Esophagus muscularis mucosa (tissue), 4 donors: ENCODE data around the gene ZFC3H1. TPM values are rescaled to one million over a fixed set of nuclear protein-coding genes. Genes with fewer than 3 reads are reported as not detected.
A peak's percentile ranks its signal among the peaks of the same experiment; 100 is the strongest.

Experiments used
- DNase-seq: peaks from one replicate; pipeline ENCODE4 v3.0.0-alpha.2; 2017; ENCODE audit errors: extremely low spot score
- H3K27ac ChIP-seq, 4 donors: fragments of 200-600 bp; sonication (generic); replicated peaks in 1 of 4; 1 replicate in 3 of 4; 2 replicates in 1 of 4; pipeline ENCODE4 v1.5.1; 2016 to 2019; ENCODE audit warnings: mild to moderate bottlenecking in 1 of 4
- H3K27me3 ChIP-seq, 4 donors: fragments of 200-600 bp; sonication (generic); one replicate each; pipeline versions ENCODE4 v1.5.1 to v1.6.0; 2016 to 2019
- H3K36me3 ChIP-seq, 4 donors: fragments of 200-600 bp; sonication (generic); one replicate each; pipeline ENCODE4 v1.5.1; 2016 to 2019
- H3K4me1 ChIP-seq, 4 donors: fragments of 200-600 bp; sonication (generic); one replicate each; pipeline ENCODE4 v1.5.1; 2016 to 2019
- H3K4me3 ChIP-seq, 4 donors: fragments of 200-600 bp; sonication (generic); 1 replicate in 2 of 4; 2 replicates in 2 of 4; pipeline ENCODE4 v1.5.1; 2016 to 2019; ENCODE audit warnings: mild to moderate bottlenecking in 4 of 4, moderate library complexity in 1 of 4
- H3K9me3 ChIP-seq, 4 donors: fragments of 200-600 bp; sonication (generic); 1 replicate in 3 of 4; 2 replicates in 1 of 4; pipeline ENCODE4 v1.5.1; 2016 to 2019
- EP300 ChIP-seq: sonication (generic); formaldehyde crosslinking; IDR thresholded peaks from one replicate; pipeline ENCODE4 v1.6.1; 2017; ENCODE audit warnings: antibody characterized with exemption
- POLR2A ChIP-seq: fragments of 450-650 bp; IDR thresholded peaks from one replicate; pipeline ENCODE4 v1.6.1; 2017; ENCODE audit warnings: antibody characterized with exemption, moderate library complexity, mild to moderate bottlenecking, low read depth
- POLR2AphosphoS5 ChIP-seq, 2 donors: sonication (generic); formaldehyde crosslinking; IDR thresholded peaks; one replicate each; pipeline ENCODE4 v1.6.1; 2017; ENCODE audit warnings: antibody characterized with exemption in 2 of 2
- WGBS: methylation state at CpG from one replicate; pipeline ENCODE4 v1.1.5; 2018; 5-methylcytosine and 5-hydroxymethylcytosine counted together
- intact Hi-C: fragments of 100-400 bp; cut with DNase I; formaldehyde crosslinking; loops from one replicate; pipeline ENCODE4 v1.15.1; 2023
- total RNA-seq, 4 donors: library from RNA; depleted of rRNA; stranded (reverse); fragments of >200 nt; gene quantifications; one replicate each; pipeline versions ENCODE4 v1.1.0 to v1.2.1, GENCODE V29; 2016
- TF ChIP-seq, protein P1 (sequence below), 3 experiments: fragments of 200-600 bp in 2 of 3; fragments of 450-650 bp in 1 of 3; sonication (generic) in 2 of 3; IDR thresholded peaks; one replicate each; pipeline ENCODE4 v1.5.1; 2017 to 2019; ENCODE audit warnings: antibody characterized with exemption in 3 of 3, mild to moderate bottlenecking in 2 of 3, moderate library complexity in 1 of 3

Gene ZFC3H1
- total RNA-seq, 4 donors from 2014 or later = 19.4 to 44.0 (median 25.9) TPM

DNA sequence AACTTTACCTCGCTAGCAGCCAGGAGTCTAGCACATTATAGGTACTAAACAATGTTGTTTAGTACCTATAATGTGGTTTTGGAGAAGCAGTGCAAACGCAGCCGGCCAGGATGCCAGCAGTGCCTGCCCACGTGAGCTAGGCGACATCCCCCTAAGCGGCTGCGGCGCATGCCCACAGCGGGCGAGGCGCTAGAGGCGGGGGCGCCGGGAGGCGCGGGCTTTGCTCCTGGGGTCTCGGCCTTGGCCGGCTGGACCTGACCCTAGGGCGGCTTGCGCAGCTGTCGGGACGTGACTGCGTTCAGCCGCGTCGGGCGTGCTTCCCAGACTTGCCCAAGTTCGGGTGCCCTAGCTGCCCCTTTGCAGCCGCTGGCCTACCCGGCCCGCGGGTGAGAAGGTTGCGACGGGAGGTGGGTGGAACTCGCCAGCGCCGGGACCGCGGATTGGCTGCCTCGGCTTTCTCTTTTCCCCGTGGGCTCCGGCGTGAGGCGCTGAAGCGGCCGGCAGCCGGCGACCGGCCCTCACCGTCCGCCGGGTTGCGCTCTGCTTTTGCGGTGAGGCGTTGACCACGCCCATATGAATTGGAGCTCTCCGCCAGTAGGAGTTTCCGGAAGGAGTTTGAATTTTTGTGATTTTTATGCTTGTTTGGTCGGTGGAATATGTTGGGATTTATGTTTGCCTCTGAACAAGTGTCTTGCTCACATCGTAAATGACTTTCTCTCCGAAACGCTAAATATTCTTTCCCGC, 22.4 kb upstream of the ZFC3H1 start, which contains the start of gene TMEM19:
TMEM19 (plus strand) TSS at position 169 of the 744 bp plus-strand sequence. CDS start 599 bp downstream, outside the sequence.
- intact Hi-C loops = loop anchor here (2.0 to 5.0 kb wide), 2 partner anchors 21 to 66 kb away; partner anchors contain the start of genes RAB21 and THAP2
- H3K9me3 ChIP-seq = no peaks in the 10 kb centered on the region
- peak within 1 kb of the TSS; percentile 89 to 91 (median 90) for H3K27ac ChIP-seq
- TF ChIP-seq POLR2AphosphoS5 (IDR thresholded peaks at IDR 0.05) (peak; percentile 78 to 83), POLR2A (peak; percentile 29), EP300 (no peak)
- TF ChIP-seq, protein P1, sequence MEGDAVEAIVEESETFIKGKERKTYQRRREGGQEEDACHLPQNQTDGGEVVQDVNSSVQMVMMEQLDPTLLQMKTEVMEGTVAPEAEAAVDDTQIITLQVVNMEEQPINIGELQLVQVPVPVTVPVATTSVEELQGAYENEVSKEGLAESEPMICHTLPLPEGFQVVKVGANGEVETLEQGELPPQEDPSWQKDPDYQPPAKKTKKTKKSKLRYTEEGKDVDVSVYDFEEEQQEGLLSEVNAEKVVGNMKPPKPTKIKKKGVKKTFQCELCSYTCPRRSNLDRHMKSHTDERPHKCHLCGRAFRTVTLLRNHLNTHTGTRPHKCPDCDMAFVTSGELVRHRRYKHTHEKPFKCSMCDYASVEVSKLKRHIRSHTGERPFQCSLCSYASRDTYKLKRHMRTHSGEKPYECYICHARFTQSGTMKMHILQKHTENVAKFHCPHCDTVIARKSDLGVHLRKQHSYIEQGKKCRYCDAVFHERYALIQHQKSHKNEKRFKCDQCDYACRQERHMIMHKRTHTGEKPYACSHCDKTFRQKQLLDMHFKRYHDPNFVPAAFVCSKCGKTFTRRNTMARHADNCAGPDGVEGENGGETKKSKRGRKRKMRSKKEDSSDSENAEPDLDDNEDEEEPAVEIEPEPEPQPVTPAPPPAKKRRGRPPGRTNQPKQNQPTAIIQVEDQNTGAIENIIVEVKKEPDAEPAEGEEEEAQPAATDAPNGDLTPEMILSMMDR (IDR thresholded peaks at IDR 0.05) = peak in 2 of 3 experiments; percentile 3 to 31
- peaks cover 0 to 6% (median 0%) of the 10 kb centered on the region in 4 donors for H3K36me3 ChIP-seq
- H3K27me3 ChIP-seq = no peaks in the 10 kb centered on the region
- 3% methylated on average over 10 of the region's 63 CpGs for WGBS
- peak within 1 kb of the TSS; percentile 79 to 84 (median 81) for H3K4me3 ChIP-seq
- H3K4me1 ChIP-seq = peaks cover 17 to 36% (median 34%) of the 10 kb centered on the region in 4 donors
- DNase-seq = peak; percentile 97

DNA sequence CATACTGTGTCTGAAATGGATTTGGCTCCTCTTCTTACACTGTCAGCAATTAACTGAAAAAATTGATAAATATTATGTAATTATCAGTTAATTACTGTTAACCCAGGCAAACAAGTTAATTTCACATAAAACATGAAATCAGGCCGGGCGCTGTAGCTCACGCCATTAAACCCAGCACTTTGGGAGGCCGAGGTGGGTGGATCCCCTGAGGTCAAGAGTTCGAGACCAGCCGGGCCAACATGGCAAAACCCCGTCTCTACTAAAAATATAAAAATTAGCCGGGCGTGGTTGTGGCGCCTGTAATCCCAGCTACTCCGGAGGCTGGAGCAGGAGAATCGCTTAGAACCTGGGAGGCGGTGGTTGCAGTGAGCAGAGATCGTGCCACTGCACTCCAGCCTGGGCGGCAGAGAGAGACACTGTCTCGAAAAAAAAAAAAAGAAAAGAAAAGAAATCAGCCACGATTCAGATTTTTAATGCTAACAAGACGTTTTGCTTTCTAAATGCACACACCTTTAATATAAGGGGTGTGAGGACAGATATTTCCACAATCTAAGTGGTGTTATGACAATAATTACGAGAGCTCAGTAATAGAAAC, 21.8 kb upstream of the ZFC3H1 start:
- Histone ChIP-seq H3K9me3 (no peaks in the 10 kb centered on the region), H3K4me1 (peaks cover 17 to 36% (median 34%) of the 10 kb centered on the region in 4 donors), H3K36me3 (peaks cover 0 to 5% (median 0%) of the 10 kb centered on the region in 4 donors), H3K4me3 (peak overlapping the region; percentile 79 to 84 (median 81)), H3K27me3 (no peaks in the 10 kb centered on the region), H3K27ac (peak overlapping the region; percentile 89 to 91 (median 90))
- no peak for DNase-seq
- intact Hi-C loops = loop anchor here (2.0 to 5.0 kb wide), 2 partner anchors 21 to 67 kb away; partner anchors contain the start of genes RAB21 and THAP2
- WGBS = 27% methylated on average over 19 of the region's 19 CpGs
- TF ChIP-seq, protein P1 (IDR thresholded peaks at IDR 0.05) = no peak
- TF ChIP-seq POLR2AphosphoS5 (IDR thresholded peaks at IDR 0.05) (no peak), EP300 (no peak)

DNA sequence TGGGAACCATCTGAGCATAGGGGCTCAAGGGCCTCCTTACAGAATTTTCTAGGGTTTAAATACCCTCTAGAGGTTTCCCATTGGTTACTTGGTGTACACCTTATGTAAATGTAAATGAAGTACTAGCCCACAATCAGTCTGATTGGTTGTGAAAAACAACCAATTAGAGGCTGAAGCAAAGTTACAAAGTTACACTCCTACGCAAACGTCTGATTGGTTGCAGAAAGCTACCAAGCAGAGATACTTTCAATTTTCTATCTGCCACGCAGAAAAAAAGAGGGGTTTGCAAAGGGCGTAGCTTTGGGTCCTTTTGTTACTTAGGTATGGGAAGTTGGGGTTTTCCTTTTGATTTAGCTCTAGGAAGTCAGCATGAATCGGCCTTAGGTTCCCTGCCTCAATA, 20.4 kb upstream of the ZFC3H1 start:
- Histone ChIP-seq H3K36me3 (no peaks in the 10 kb centered on the region), H3K27ac (no peak overlapping the region), H3K4me1 (peaks cover 17 to 31% (median 31%) of the 10 kb centered on the region in 4 donors), H3K4me3 (no peak overlapping the region), H3K27me3 (no peaks in the 10 kb centered on the region), H3K9me3 (no peaks in the 10 kb centered on the region)
- TF ChIP-seq POLR2A = no peak
- TF ChIP-seq, protein P1 (IDR thresholded peaks at IDR 0.05) = no peak
- no peak for TF ChIP-seq POLR2AphosphoS5 (IDR thresholded peaks at IDR 0.05)
- no peak for TF ChIP-seq EP300
- 76% methylated on average over 5 of the region's 5 CpGs for WGBS
- DNase-seq = no peak
- intact Hi-C loops = loop anchor here (2.0 kb wide), 1 partner anchor 19 kb away; the partner anchor contains the start of gene THAP2

DNA sequence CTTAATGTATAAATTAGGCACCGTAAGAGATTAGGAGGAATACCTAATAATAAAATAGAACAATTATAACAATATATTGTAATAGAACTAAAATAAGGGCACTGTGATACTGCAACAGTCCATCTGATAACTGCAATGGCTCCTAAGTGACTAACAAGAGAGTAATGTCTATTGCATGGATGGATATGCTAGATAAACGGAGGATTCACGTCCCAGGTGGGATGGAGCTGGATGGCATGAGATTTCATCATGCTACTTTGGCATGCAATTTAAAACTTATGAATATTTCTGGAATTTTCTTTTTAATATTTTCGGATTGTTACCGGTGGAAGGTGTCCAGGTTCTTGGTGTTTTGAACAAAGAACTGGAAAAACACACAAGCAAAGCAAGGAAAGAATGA, 20.0 kb upstream of the ZFC3H1 start:
- Histone ChIP-seq H3K27me3 (no peaks in the 10 kb centered on the region), H3K9me3 (no peaks in the 10 kb centered on the region), H3K4me3 (no peak overlapping the region), H3K4me1 (peaks cover 17 to 27% (median 27%) of the 10 kb centered on the region in 4 donors), H3K27ac (no peak overlapping the region), H3K36me3 (no peaks in the 10 kb centered on the region)
- TF ChIP-seq POLR2A = no peak
- TF ChIP-seq, protein P1 (IDR thresholded peaks at IDR 0.05) = no peak
- TF ChIP-seq POLR2AphosphoS5 (IDR thresholded peaks at IDR 0.05) = no peak
- TF ChIP-seq EP300 = no peak
- DNase-seq = no peak
- 86% methylated on average over 5 of the region's 5 CpGs for WGBS
- intact Hi-C loops = loop anchor here (2.0 kb wide), 1 partner anchor 19 kb away; the partner anchor contains the start of gene THAP2
